ENCODE results near the gene BET1L. TPM values are rescaled to one million over a fixed set of nuclear protein-coding genes. Genes with fewer than 3 reads are reported as not detected.
"Not testable (repeated sequence)": the region's sequence is repeated elsewhere in the genome, so short reads cannot be mapped to it uniquely, and the experiment has no call there.

The BET1L gene
- total RNA-seq, 1 donor, result 20.6 TPM

- H3K27me3 ChIP-seq (ENCODE audit: insufficient read depth, low read length), result no peaks in the 10 kb centered on the region
Measured at GRCh38 chr11:221539-221938, 14.3 kb upstream of the BET1L start.

GRCh38 chr11:220641-221215 lies 13.5 kb upstream of the BET1L start:
- not testable (repeated sequence) for H3K27me3 ChIP-seq (ENCODE audit: insufficient read depth, low read length); H3K4me1 ChIP-seq (ENCODE audit: insufficient read depth, low read length); H3K4me3 ChIP-seq (ENCODE audit: low read length); H3K9me3 ChIP-seq (ENCODE audit: low read depth, low read length)

More at GRCh38 chr11:221539-221938, 14.3 kb upstream of the BET1L start:
- Histone ChIP-seq H3K9me3 (ENCODE audit: low read depth, low read length) (no peaks in the 10 kb centered on the region), H3K4me1 (ENCODE audit: insufficient read depth, low read length) (no peaks in the 10 kb centered on the region), H3K4me3 (ENCODE audit: low read length) (no peak overlapping the region)

- Histone ChIP-seq H3K27me3 (ENCODE audit: insufficient read depth, low read length) (no peaks in the 10 kb centered on the region), H3K4me1 (ENCODE audit: insufficient read depth, low read length) (no peaks in the 10 kb centered on the region), H3K9me3 (ENCODE audit: low read depth, low read length) (no peaks in the 10 kb centered on the region), H3K4me3 (ENCODE audit: low read length) (no peak overlapping the region)
Measured at GRCh38 chr11:218815-219593, 11.8 kb upstream of the BET1L start.

GRCh38 chr11:217704-218103 lies 10.5 kb upstream of the BET1L start:
- H3K4me3 ChIP-seq (ENCODE audit: low read length), result no peak overlapping the region
- no peaks in the 10 kb centered on the region for H3K9me3 ChIP-seq (ENCODE audit: low read depth, low read length)
- H3K27me3 ChIP-seq (ENCODE audit: insufficient read depth, low read length), result no peaks in the 10 kb centered on the region
- H3K4me1 ChIP-seq (ENCODE audit: insufficient read depth, low read length), result no peaks in the 10 kb centered on the region

GRCh38 chr11:216081-216974 lies 9.1 kb upstream of the BET1L start:
- Histone ChIP-seq H3K27me3 (ENCODE audit: insufficient read depth, low read length) (no peaks in the 10 kb centered on the region), H3K4me3 (ENCODE audit: low read length) (no peak overlapping the region), H3K4me1 (ENCODE audit: insufficient read depth, low read length) (no peaks in the 10 kb centered on the region), H3K9me3 (ENCODE audit: low read depth, low read length) (no peaks in the 10 kb centered on the region)

- no peaks in the 10 kb centered on the region for H3K27me3 ChIP-seq (ENCODE audit: insufficient read depth, low read length)
- no peak overlapping the region for H3K4me3 ChIP-seq (ENCODE audit: low read length)
- H3K9me3 ChIP-seq (ENCODE audit: low read depth, low read length), result no peaks in the 10 kb centered on the region
- H3K4me1 ChIP-seq (ENCODE audit: insufficient read depth, low read length), result peaks cover 3% of the 10 kb centered on the region
Measured at GRCh38 chr11:215581-216037, 8.4 kb upstream of the BET1L start.

GRCh38 chr11:214083-214482 lies 6.9 kb upstream of the BET1L start:
- H3K9me3 ChIP-seq (ENCODE audit: low read depth, low read length), result no peaks in the 10 kb centered on the region
- H3K27me3 ChIP-seq (ENCODE audit: insufficient read depth, low read length), result no peaks in the 10 kb centered on the region
- H3K4me3 ChIP-seq (ENCODE audit: low read length), result no peak overlapping the region
- peaks cover 19% of the 10 kb centered on the region for H3K4me1 ChIP-seq (ENCODE audit: insufficient read depth, low read length)

- Histone ChIP-seq H3K4me3 (ENCODE audit: low read length) (no peak overlapping the region), H3K27me3 (ENCODE audit: insufficient read depth, low read length) (no peaks in the 10 kb centered on the region), H3K4me1 (ENCODE audit: insufficient read depth, low read length) (peaks cover 20% of the 10 kb centered on the region), H3K9me3 (ENCODE audit: low read depth, low read length) (no peaks in the 10 kb centered on the region)
Measured at GRCh38 chr11:213111-213510, 5.9 kb upstream of the BET1L start.

- Histone ChIP-seq H3K9me3 (ENCODE audit: low read depth, low read length) (no peaks in the 10 kb centered on the region), H3K4me1 (ENCODE audit: insufficient read depth, low read length) (peaks cover 20% of the 10 kb centered on the region), H3K27me3 (ENCODE audit: insufficient read depth, low read length) (no peaks in the 10 kb centered on the region), H3K4me3 (ENCODE audit: low read length) (no peak overlapping the region)
Measured at GRCh38 chr11:212150-213100, 5.2 kb upstream of the BET1L start.

GRCh38 chr11:211741-212140 lies 4.5 kb upstream of the BET1L start:
- Histone ChIP-seq H3K9me3 (ENCODE audit: low read depth, low read length) (no peaks in the 10 kb centered on the region), H3K4me3 (ENCODE audit: low read length) (no peak overlapping the region), H3K27me3 (ENCODE audit: insufficient read depth, low read length) (no peaks in the 10 kb centered on the region), H3K4me1 (ENCODE audit: insufficient read depth, low read length) (peaks cover 22% of the 10 kb centered on the region)

- Histone ChIP-seq H3K4me3 (ENCODE audit: low read length) (no peak overlapping the region), H3K4me1 (ENCODE audit: insufficient read depth, low read length) (peaks cover 26% of the 10 kb centered on the region), H3K9me3 (ENCODE audit: low read depth, low read length) (no peaks in the 10 kb centered on the region), H3K27me3 (ENCODE audit: insufficient read depth, low read length) (no peaks in the 10 kb centered on the region)
Measured at GRCh38 chr11:211295-211694, 4.1 kb upstream of the BET1L start.

GRCh38 chr11:210803-211180 lies 3.6 kb upstream of the BET1L start:
- H3K27me3 ChIP-seq (ENCODE audit: insufficient read depth, low read length), result no peaks in the 10 kb centered on the region
- no peak overlapping the region for H3K4me3 ChIP-seq (ENCODE audit: low read length)
- no peaks in the 10 kb centered on the region for H3K9me3 ChIP-seq (ENCODE audit: low read depth, low read length)
- H3K4me1 ChIP-seq (ENCODE audit: insufficient read depth, low read length), result peaks cover 31% of the 10 kb centered on the region

- no peaks in the 10 kb centered on the region for H3K27me3 ChIP-seq (ENCODE audit: insufficient read depth, low read length)
- H3K4me3 ChIP-seq (ENCODE audit: low read length), result no peak overlapping the region
- peaks cover 37% of the 10 kb centered on the region for H3K4me1 ChIP-seq (ENCODE audit: insufficient read depth, low read length)
- no peaks in the 10 kb centered on the region for H3K9me3 ChIP-seq (ENCODE audit: low read depth, low read length)
Measured at GRCh38 chr11:210122-210802, 3.1 kb upstream of the BET1L start.

Data from mononuclear cell (primary cell).